GM11168 (cell line): ENCODE results near the gene CHRNA5.

Experiments
- in situ Hi-C: fragments of 300-500 bp; cut with MboI; formaldehyde crosslinking; loops from one replicate; pipeline ENCODE4 v1.12.0; 2022; ENCODE audit warnings: low sequenced_read_pairs; ENCODE audit not compliant: unreplicated experiment

Gene CHRNA5

GRCh38 chr15:78619022-78619950 lies 54.0 kb downstream of the CHRNA5 start:
- in situ Hi-C loops: no loop called here

DNA sequence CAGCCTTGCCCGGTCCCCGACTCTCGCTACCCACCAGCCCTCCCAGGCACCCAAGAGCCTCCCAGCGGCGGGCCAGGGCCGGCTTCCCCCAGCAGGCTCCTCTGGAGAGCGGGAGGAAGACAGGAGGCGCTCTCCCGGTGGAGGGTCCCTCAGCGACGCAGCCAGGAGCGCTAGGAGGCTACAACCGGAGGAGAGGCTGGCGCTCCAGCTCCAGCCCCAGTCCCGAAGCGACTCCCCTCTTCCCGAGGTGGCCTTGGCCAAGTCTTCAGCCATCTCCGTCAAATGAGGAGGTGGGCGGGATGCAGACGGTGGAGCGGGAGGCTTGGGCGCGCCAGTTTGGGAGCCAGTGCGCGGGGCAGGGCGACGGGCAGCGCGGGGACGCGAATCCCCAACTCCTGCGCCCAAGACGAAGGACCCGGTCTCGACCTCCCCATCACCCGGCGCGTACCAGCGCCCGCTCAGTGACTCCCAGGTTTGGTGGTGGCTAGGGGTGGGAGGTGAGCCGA lies 54.8 kb downstream of the CHRNA5 start:
- in situ Hi-C loops: no loop called here

DNA sequence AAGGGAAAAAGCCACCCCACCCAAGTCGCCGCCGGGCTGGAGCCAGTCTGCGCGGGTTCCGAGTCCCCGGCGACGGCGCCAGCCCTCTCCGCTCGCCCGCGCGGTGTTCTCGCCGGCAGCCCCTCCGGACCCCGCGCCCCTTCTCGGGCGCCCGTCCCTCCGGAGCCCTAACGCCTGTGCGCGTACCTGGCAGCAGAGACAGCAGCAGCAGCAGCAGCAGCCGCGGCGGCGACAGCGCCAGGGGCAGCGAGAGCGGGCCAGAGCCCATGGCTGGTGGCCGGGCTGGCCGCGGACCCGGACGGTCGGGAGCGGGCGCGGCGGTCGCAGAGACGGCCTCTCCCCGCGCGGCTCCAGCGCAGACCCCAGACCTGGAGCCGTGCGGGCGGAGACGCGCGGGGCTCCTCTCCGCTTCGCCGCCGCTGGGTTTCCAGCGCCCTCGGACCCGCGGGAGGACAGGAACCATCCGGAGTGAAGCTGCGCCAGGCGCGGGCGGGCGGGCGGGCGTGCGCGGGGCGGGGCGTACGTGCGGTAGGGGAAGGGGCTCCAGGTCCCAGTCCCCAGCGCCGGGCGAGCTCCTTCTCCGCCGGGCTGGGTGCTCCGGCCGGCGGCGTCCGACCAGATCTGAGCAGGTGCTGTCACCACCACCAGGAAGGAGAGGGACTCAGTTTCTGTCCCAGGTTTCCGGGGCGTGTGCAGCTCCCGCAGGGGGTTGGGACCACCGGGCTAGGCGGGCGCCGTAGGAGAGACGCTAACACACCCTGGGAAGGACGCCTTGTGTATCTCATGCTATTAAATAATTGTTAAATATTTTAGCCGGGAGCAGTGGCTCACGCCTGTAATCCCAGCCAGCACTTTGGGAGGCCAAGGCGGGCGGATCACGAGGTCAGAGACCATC lies 55.5 kb downstream of the CHRNA5 start, which contains the start of gene CHRNA3:
Gene CHRNA3 (minus strand): TSS at position 470 of the 895 bp plus-strand sequence. CDS start 202 bp downstream, at position 268.
- in situ Hi-C loops: no loop called here

DNA sequence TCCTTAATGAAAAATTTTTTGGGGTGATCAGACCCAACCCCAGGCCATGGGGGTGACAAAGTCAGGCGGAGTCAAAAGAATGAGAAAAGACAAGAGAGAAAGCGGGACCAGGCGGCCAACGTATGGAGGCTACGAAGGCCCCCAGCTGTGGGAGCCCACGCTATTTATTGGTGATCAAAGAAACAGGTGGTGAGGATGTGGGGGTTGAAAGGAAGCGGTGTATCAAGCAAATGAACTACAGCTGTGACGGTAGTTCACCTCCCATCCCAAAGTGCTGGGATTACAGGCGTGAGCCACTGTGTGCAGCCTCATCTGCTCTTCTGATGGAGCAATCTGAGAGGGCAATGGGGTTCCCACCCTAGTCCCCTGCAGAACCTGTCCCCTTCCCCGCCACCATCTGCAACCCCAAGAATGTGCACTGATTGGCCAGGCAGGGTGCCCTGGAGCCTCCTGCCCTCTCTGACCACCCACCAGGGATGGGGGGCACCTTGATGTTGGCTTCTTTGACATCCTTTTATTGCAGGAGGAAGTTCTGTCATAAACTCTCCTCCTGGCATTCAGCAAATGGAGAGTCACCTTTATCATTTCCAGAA lies 56.6 kb downstream of the CHRNA5 start:
- in situ Hi-C loops: no loop called here

DNA sequence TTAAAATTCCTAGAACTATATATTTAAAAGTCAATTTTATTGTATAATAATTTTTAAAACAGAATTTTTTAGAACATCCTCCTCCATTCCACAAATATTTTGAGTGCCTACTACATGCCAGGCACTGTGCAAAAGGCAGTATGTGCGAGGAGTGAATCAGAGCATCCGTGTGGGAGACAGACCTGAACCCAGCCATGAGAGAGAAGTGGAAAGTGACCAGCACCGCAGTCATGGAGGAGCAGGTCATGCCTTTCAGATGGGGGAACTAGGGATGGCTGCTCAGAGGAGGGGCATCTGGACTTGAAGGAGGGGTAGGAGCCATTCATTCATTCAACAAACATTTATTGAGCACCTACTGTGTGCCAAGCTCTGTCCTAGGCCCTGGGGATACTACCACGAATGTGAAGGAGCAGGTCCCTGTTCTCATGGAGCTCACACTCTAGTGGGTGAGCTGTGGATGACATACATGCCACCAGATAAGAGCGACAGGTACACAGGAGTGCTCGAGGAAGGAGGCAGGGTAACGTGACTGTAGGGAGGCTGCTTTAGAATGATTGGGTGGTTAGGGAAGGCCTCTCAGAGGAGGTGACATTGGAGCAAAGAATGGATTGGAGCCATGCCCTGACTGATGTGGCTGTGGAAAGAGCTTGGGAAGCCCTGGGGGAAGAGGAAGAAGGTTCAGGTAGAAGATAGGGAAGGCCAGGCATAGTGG lies 58.6 kb downstream of the CHRNA5 start:
- in situ Hi-C loops: no loop called here

DNA sequence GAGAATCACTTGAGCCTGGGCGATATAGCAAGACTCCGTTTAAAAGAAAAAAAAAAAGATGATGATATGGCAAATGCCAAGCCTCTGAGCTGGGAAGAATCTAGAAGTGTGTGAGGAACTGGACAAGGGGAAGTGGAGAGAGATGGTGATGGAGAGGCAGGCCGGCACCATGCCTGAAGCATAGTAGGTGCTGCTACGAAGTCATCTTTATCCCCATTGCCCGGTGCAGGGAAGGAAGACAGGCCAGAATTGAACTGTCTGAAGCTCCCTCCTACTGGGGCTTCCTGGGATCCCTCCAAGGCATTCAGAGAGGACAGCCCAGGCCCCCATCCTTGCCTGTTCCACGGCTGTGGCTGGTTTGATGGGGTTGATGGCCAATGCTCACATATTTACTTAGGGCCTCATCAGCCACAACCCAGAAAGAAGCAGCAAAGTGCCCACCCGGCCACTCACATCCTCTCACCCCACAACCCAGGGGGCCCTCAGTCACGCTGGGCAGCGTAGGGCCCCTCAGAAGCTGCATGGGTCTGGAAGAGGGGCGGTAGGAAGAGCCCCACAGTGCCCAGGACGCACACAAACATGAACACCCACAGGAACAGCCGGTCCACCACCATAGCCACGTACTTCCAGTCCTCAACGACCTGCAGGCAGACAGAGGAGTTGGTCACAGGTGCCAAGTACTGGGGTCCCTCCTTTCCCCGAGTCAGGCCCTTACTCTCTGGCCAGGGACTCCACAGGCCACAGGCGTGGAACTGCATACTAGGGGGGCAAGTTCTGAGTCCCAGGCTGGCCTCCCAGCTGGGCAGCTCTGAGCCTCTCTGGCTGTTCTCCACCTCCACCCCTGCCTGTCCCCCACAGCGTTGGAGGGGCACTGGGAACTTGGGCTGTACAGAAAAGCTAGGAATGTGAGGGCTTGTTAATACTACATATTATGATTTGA lies 59.6 kb downstream of the CHRNA5 start:
- in situ Hi-C loops: loop anchor here (5.0 kb wide), 1 partner anchor 82 kb away; no protein-coding TSS in a partner anchor

DNA sequence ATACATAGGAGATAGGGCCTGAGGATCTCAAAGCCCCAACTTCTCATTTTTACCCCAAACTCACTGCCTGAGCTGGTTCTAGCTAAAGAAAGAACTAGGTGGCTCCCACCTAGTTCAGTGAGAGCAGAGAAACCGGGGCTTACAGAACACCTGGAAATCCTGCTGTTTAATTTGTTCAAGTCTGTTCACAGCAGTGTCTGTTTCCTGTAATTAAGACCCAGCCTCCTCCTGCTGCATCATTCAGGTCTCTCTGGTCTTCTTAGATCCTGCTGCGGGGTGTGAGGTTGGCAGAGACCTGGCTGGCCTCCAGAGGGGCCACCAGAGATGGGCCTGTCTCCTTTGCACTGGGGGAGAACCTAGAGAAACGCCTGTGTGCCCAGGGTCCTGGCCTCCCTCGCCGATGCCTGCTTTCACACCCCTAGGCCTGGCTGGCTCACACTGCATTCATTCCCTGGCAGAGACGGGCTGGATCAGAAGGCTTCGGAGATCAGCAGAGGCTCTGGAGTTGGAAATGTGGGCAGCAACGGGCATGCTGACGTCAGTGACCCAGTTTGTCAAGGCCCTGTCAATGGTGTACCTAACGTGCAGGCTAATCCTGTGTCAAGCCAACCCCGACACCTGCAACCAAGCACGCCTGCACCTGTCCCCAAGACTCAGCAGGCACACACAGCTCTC lies 60.4 kb downstream of the CHRNA5 start:
- in situ Hi-C loops: loop anchor here (5.0 kb wide), 1 partner anchor 82 kb away; no protein-coding TSS in a partner anchor

DNA sequence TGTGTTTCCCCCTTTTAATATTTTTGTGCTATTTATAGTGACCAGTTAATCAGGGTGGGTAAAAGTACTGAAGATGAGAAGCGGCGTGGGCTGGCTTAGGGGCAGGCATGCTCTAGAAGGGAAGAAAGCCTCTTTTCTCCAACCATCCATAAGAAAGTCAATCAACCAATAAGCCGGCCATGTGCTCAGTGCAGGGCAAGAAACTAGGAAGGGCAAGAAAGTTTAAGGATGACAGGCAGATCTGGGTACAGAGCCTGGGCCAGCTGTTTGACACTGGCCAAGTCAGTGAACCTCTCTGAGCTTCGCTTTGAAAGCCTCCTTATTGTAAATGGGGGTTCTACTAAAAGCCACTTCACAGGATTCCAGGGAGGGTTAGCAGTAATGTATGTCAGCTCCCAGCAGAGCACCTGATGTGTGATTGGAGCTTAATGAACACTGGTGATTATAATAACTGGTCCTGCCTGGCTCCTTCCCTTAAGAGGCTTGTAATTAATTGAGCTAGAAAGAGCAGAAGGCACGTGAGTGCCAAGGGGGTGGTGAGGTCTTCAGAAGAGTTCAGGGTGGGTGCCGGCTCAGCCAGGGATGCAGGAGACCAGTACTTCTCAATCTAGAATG lies 61.2 kb downstream of the CHRNA5 start:
- in situ Hi-C loops: loop anchor here (5.0 kb wide), 1 partner anchor 81 kb away; no protein-coding TSS in a partner anchor

- in situ Hi-C loops: loop anchor here (5.0 kb wide), 1 partner anchor 80 kb away; no protein-coding TSS in a partner anchor
Observed at GRCh38 chr15:78627348-78627747, 62.0 kb downstream of the CHRNA5 start.

DNA sequence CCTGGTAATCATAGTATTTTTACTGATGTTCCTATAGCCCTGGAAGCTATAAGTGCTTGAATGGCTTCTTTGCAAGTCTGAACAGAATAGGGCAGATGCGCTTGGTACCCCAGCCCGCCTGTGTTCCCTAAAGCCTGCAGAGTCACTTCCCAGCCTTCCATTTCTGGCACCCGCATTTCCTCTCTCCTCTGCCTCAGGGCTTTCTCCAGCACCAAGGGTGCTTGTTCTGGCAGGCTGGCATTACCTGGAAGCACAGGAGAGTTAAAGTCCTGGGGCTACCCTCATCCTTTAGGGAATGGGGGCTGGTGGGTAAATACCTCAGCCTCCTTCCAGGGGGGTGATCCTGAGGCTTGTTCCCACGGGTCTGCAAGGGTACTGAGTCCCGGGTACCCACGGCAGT lies 62.9 kb downstream of the CHRNA5 start:
- in situ Hi-C loops: loop anchor here (5.0 kb wide), 1 partner anchor 79 kb away; no protein-coding TSS in a partner anchor

GRCh38 chr15:78629031-78629715 lies 63.9 kb downstream of the CHRNA5 start:
- in situ Hi-C loops: loop anchor here (5.0 kb wide), 1 partner anchor 78 kb away; no protein-coding TSS in a partner anchor

DNA sequence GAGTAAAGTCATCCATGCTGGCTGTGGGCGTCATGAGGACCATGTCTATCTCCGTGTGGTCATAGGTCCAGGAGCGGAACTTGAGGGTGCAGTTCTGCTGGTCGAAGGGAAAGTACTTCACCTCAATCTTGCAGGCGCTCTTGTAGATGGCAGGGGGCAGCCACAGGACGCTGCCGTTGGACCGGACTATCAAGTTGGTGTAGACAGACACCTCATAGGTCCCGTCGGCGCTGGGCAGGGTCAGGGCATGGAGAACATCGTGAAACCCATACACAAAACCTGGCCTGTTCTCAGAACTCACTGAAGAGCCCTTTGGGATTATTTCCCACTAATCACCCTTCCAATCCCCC lies 64.4 kb downstream of the CHRNA5 start:
- in situ Hi-C loops: loop anchor here (5.0 kb wide), 1 partner anchor 78 kb away; no protein-coding TSS in a partner anchor

DNA sequence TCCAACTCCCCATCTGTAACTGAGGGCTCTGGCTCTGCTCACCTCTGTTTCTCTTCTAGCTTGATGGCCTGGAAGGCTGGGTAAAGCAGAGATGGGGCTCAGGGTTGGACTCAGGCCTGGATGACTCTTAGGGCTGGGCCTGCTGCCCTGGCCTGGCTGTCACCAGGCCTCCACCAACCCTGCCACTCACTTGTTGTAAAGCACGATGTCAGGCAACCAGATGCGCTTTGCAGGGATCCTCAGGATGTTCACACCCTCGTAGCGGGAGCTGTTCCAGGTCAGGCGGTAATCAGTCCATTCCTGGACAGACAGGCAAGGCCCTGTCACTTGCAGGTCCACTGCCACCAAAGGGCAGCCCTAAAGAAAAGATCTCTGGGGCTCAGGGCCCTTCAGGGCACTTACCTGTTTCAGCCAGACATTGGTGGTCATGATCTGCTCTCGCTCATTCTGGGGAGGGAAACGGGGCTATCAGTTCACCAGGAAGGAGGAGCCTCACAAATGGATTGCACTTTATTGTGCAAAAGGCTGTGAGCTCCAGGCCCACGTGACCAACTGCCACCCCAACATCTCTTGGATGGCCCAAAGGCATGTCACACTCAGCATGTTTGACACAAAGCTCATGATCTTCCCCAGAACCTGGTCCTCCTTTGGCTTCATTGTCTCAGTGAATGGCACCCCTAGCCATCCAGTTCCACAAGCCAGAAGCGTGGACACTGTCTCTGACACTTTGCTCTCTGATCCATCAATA lies 65.7 kb downstream of the CHRNA5 start:
- in situ Hi-C loops: no loop called here

GRCh38 chr15:78633348-78633747 lies 68.0 kb downstream of the CHRNA5 start:
- in situ Hi-C loops: no loop called here

DNA sequence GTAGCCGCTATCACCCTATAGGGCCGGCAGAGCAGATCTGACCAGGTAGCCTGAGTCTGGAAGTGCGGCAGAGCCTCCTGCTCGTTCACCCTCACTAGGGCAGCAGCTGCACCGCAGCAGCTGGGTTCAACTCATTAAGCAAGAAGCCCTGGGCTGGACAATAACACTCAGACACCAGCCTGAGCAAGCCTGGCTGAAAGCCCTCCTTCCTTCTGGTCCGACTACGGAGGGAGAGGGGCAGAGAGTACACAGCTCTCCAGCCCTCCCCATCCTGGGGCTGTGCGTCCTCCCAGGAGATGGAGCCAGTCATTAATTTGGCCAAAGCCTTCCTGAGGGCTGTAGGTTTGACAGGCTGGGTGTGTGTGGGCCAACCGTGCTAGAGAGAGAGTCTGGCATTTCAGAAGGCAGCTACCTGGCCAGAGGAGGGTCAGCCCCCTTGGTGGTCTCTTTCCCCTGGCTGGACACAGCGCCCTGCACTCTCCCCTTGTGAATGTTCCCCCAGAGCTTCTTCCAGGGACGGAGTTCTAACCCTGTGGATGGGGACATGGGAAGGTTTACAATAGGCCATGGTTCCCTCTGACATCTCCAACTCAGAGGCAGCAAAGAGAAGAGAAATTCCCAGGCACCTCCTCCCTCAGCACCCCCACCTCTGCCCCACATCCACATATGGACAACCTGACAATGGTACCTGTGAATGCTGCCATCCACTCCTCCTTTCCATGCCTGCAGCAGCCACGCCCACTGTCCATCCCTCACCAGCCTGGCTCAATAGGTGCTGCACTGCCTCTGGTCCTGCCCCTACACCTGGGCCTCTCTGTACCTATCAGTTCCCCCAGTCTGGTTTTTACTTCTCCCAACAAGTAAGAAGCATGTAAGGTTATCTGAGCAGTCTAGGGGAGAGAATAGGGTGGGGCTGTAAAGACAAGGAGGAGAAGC lies 69.2 kb downstream of the CHRNA5 start:
- in situ Hi-C loops: no loop called here
